ENCODE measurements around the gene POLK.

DNA sequence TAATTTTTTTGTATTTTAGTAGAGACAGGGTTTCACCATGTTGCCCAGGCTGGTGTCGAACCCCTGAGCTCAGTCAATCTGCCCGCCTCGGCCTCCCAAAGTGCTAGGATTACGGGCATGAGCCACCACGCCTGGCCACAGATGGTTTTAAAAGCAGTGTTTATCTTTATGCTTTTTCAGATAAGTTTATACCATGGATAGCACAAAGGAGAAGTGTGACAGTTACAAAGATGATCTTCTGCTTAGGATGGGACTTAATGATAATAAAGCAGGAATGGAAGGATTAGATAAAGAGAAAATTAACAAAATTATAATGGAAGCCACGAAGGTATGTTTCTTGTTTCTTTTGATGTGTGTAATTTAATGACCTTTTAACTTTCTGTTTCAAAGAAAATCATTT is 35.1 kb downstream of the POLK start:
- no peak for TF ChIP-seq EZH2phosphoT487 (IDR thresholded peaks at IDR 0.05; ENCODE audit: borderline replicate concordance, low read depth, low read length)
- TF ChIP-seq, protein P1, sequence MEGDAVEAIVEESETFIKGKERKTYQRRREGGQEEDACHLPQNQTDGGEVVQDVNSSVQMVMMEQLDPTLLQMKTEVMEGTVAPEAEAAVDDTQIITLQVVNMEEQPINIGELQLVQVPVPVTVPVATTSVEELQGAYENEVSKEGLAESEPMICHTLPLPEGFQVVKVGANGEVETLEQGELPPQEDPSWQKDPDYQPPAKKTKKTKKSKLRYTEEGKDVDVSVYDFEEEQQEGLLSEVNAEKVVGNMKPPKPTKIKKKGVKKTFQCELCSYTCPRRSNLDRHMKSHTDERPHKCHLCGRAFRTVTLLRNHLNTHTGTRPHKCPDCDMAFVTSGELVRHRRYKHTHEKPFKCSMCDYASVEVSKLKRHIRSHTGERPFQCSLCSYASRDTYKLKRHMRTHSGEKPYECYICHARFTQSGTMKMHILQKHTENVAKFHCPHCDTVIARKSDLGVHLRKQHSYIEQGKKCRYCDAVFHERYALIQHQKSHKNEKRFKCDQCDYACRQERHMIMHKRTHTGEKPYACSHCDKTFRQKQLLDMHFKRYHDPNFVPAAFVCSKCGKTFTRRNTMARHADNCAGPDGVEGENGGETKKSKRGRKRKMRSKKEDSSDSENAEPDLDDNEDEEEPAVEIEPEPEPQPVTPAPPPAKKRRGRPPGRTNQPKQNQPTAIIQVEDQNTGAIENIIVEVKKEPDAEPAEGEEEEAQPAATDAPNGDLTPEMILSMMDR (conservative IDR thresholded peaks at IDR 0.05; ENCODE audit: low read length): no peak
